8988T (cell line): ENCODE results near the gene WWP2.
A peak's percentile ranks its signal among the peaks of the same experiment; 100 is the strongest.

ENCODE experiments used
- DNase-seq: peaks from one replicate; pipeline ENCODE4 v3.0.0; 2011

WWP2 gene

GRCh38 chr16:69893106-69893505 is 131.0 kb downstream of the WWP2 start:
- DNase-seq: no peak

- DNase-seq: no peak
Observed at GRCh38 chr16:69894676-69895075, 132.5 kb downstream of the WWP2 start.

- DNase-seq: no peak
Observed at GRCh38 chr16:69903865-69904415, 141.8 kb downstream of the WWP2 start.

- no peak for DNase-seq
Observed at GRCh38 chr16:69904495-69905170, 142.5 kb downstream of the WWP2 start.

GRCh38 chr16:69905171-69905555 is 143.0 kb downstream of the WWP2 start:
- DNase-seq: no peak

GRCh38 chr16:69906838-69907401 is 144.8 kb downstream of the WWP2 start:
- DNase-seq: no peak

- no peak for DNase-seq
Observed at GRCh38 chr16:69909043-69909442, 146.9 kb downstream of the WWP2 start.

- no peak for DNase-seq
Observed at GRCh38 chr16:69909760-69910159, 147.6 kb downstream of the WWP2 start.

- no peak for DNase-seq
Observed at GRCh38 chr16:69910964-69911363, 148.8 kb downstream of the WWP2 start.

- DNase-seq: no peak
Observed at GRCh38 chr16:69916462-69916861, 154.3 kb downstream of the WWP2 start.

GRCh38 chr16:69917311-69917710 is 155.2 kb downstream of the WWP2 start:
- no peak for DNase-seq

- peak; percentile 72 for DNase-seq
Observed at GRCh38 chr16:69917739-69918138, 155.6 kb downstream of the WWP2 start.

GRCh38 chr16:69918241-69918640 is 156.1 kb downstream of the WWP2 start:
- DNase-seq: no peak

- no peak for DNase-seq
Observed at GRCh38 chr16:69921127-69921526, 159.0 kb downstream of the WWP2 start.

GRCh38 chr16:69922200-69922599 is 160.1 kb downstream of the WWP2 start:
- no peak for DNase-seq

- no peak for DNase-seq
Observed at GRCh38 chr16:69924041-69924775, 162.1 kb downstream of the WWP2 start.

- DNase-seq: no peak
Observed at GRCh38 chr16:69924777-69925191, 162.7 kb downstream of the WWP2 start.

GRCh38 chr16:69925311-69925710 is 163.2 kb downstream of the WWP2 start:
- DNase-seq: no peak

GRCh38 chr16:69926241-69926640 is 164.1 kb downstream of the WWP2 start:
- DNase-seq: no peak

GRCh38 chr16:69927056-69927757 is 165.1 kb downstream of the WWP2 start:
- no peak for DNase-seq

- no peak for DNase-seq
Observed at GRCh38 chr16:69928856-69929400, 166.8 kb downstream of the WWP2 start.

GRCh38 chr16:69929480-69929879 is 167.3 kb downstream of the WWP2 start:
- DNase-seq: no peak
